ENCODE data around the gene LARGE2. TPM values are rescaled to one million over a fixed set of nuclear protein-coding genes. Genes with fewer than 3 reads are reported as not detected.

The LARGE2 gene
- total and polyA plus RNA-seq, 9 of the 15 experiments (the other 6 are each of a cell fraction or from before 2014, with no cell fraction given) = 0.56 to 14.1 (median 6.6) TPM

GRCh38 chr11:45937916-45938315 lies 15.5 kb downstream of the LARGE2 start:
- FAIRE-seq (no peak), ATAC-seq (no peak), DNase-seq (ENCODE audit: extremely low read depth in 1 of 4, low spot score in 3 of 4) (no peak)
- intact Hi-C loops (cut with micrococcal nuclease) = no loop called here
- 90% methylated on average over 10 of the region's 10 CpGs for WGBS (ENCODE audit: insufficient coverage, low coverage, missing lambda C conversion rate)
- Histone ChIP-seq H4K20me1 (replicated peaks; ENCODE audit: control insufficient read depth, insufficient read depth, low read length) (no peaks in the 10 kb centered on the region), H2AFZ (ENCODE audit: low read depth, low read length) (no peak overlapping the region), H3K4me2 (ENCODE audit: insufficient read depth, low read length) (no peak overlapping the region), H3K36me3 (ENCODE audit: control insufficient read depth, insufficient read depth, low read length) (peaks cover 45% of the 10 kb centered on the region; the same call in 2 of the 3 replicates), H3K9ac (ENCODE audit: insufficient read depth in 1 of 2, low read depth in 2 of 2, low read length in 2 of 2) (no peak overlapping the region), H3K4me1 (replicated peaks in 1 of 2; ENCODE audit: control insufficient read depth in 2 of 2, insufficient read depth in 2 of 2, low read length in 2 of 2) (peaks cover 0 to 5% of the 10 kb centered on the region in 2 experiments; a peak in 1 of 5 replicates), H3K27ac (ENCODE audit: extremely low read depth, low read depth, low read length) (no peak overlapping the region), H3K9me1 (ENCODE audit: control insufficient read depth, insufficient read depth, low read length) (no peaks in the 10 kb centered on the region), H3K79me2 (ENCODE audit: control insufficient read depth, insufficient read depth, low read length) (no peaks in the 10 kb centered on the region), H3K9me3 (replicated peaks; ENCODE audit: control insufficient read depth, insufficient read depth, low read depth, low read length) (no peaks in the 10 kb centered on the region), H3K27me3 (ENCODE audit: control insufficient read depth in 2 of 2, insufficient read depth in 2 of 2, low read length in 2 of 2) (no peaks in the 10 kb centered on the region), H3K4me3 (no peak overlapping the region)
- CTCF ChIA-PET (ENCODE audit: low intra/inter-chr PET ratio) = no interaction called here
- no peak for TF ChIP-seq RNF219 (CRISPR knock-in tag; IDR thresholded peaks at IDR 0.05)
- no peak for TF ChIP-seq RFX5 (IDR thresholded peaks at IDR 0.05; ENCODE audit: low read depth, low read length)
- TF ChIP-seq SMAD3 (CRISPR knock-in tag; conservative IDR thresholded peaks at IDR 0.05) = no peak
- TF ChIP-seq TRIM25 (IDR thresholded peaks at IDR 0.05; ENCODE audit: borderline replicate concordance) = no peak
- no peak for TF ChIP-seq YBX1 (IDR thresholded peaks at IDR 0.05)
- no peak for TF ChIP-seq CAMTA2 (CRISPR knock-in tag; conservative IDR thresholded peaks at IDR 0.05)
- TF ChIP-seq SAFB (IDR thresholded peaks at IDR 0.05; ENCODE audit: borderline replicate concordance, low read depth, low read length) = no peak
- TF ChIP-seq CC2D1A (IDR thresholded peaks at IDR 0.05) = no peak
- no peak for TF ChIP-seq HDAC6 (IDR thresholded peaks at IDR 0.05; ENCODE audit: low read depth, low read length)
- no peak for TF ChIP-seq TFAP4 (CRISPR knock-in tag; IDR thresholded peaks at IDR 0.05; ENCODE audit: borderline replicate concordance)
- TF ChIP-seq CHD4 (IDR thresholded peaks at IDR 0.05; ENCODE audit: insufficient read depth, insufficient replicate concordance, low read depth, low read length, poor library complexity, severe bottlenecking) = no peak
- no peak for TF ChIP-seq ZBTB33 (CRISPR knock-in tag; IDR thresholded peaks at IDR 0.05)
- no peak for TF ChIP-seq NKRF (IDR thresholded peaks at IDR 0.05; ENCODE audit: borderline replicate concordance)
- no TSS peak for BruUV-seq (replicated peaks)
- POLR2A ChIA-PET = no interaction called here
- in situ Hi-C loops (cut with MboI) = no loop called here

Data from K562 (cell line).